Upper lobe of left lung (tissue), 4 donors: ENCODE measurements around the gene TPRG1.

ENCODE experiments used
- CTCF ChIP-seq, 6 experiments: fragments of 450-650 bp in 4 of 6; fragments of 200-600 bp in 2 of 6; sonication (generic) in 2 of 6; IDR thresholded peaks; one replicate each; pipeline ENCODE4 v1.5.1; 2016 to 2019; ENCODE audit warnings: antibody characterized with exemption in 6 of 6
- EP300 ChIP-seq, 4 donors: sonication (generic); formaldehyde crosslinking; IDR thresholded peaks; one replicate each; pipeline ENCODE4 v1.5.1; 2017; ENCODE audit warnings: antibody characterized with exemption in 4 of 4, control low read depth in 2 of 4
- POLR2A ChIP-seq, 4 donors: fragments of 450-650 bp; IDR thresholded peaks; one replicate each; pipeline ENCODE4 v1.5.1; 2016 to 2017; ENCODE audit warnings: antibody characterized with exemption in 4 of 4, mild to moderate bottlenecking in 2 of 4
- POLR2AphosphoS5 ChIP-seq, 2 donors: sonication (generic); formaldehyde crosslinking; IDR thresholded peaks; one replicate each; pipeline ENCODE4 v1.5.1; 2017; ENCODE audit warnings: antibody characterized with exemption in 2 of 2

DNA sequence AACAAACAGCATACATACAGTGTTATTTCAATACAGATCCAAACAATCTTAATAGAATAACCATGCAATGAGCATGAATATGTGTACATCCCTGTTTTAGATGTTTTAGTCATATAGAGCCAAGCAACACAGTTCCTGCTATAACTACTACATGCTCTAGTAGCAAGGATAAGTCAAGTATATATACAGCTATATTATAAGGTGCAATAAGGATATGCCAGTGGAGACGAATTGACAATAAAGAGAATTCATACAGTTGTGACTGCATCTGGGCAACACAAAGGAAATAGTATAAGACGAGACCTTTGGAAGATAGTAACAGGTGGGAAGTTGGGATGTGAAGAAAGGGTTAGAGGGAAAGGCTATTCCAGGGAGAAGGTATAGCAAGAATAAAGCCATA lies 103.4 kb downstream of the TPRG1 start:
- TF ChIP-seq CTCF (IDR thresholded peaks at IDR 0.05) (no peak), POLR2A (IDR thresholded peaks at IDR 0.05) (no peak), EP300 (IDR thresholded peaks at IDR 0.05) (no peak), POLR2AphosphoS5 (IDR thresholded peaks at IDR 0.05) (no peak)
